ENCODE data around the gene SLC24A4. TPM values are rescaled to one million over a fixed set of nuclear protein-coding genes. Genes with fewer than 3 reads are reported as not detected.

SLC24A4 gene
- total and polyA plus RNA-seq, 12 donors, result 0.08 to 0.74 (median 0.24) TPM

- WGBS, 2 donors, result 49 to 53% methylated on average over 3 of the region's 3 CpGs
- Histone ChIP-seq H3K27me3 (peaks cover 0 to 10% (median 0%) of the 10 kb centered on the region in 7 donors), H3K4me3 (no peak overlapping the region), H3K4me1 (peaks cover 0 to 7% (median 0%) of the 10 kb centered on the region in 9 donors), H3K27ac (no peak overlapping the region), H3K9me3 (peaks cover 0 to 6% (median 0%) of the 10 kb centered on the region in 11 donors), H3K36me3 (no peaks in the 10 kb centered on the region)
- no peak for ATAC-seq
- intact Hi-C loops (cut with DNase I), result loop anchor here in 1 of 10 donors (5.0 kb wide), 1 partner anchor 933 kb away; no protein-coding TSS in a partner anchor
- TF ChIP-seq CTCF (IDR thresholded peaks at IDR 0.05), result no peak
- no peak for DNase-seq
Measured at GRCh38 chr14:92430686-92431085, 107.7 kb downstream of the SLC24A4 start.

GRCh38 chr14:92431199-92431725 is 108.3 kb downstream of the SLC24A4 start:
- no peak for TF ChIP-seq CTCF (IDR thresholded peaks at IDR 0.05)
- Histone ChIP-seq H3K27ac (no peak overlapping the region), H3K4me1 (peaks cover 0 to 5% (median 0%) of the 10 kb centered on the region in 9 donors), H3K36me3 (no peaks in the 10 kb centered on the region), H3K4me3 (no peak overlapping the region), H3K27me3 (peaks cover 0 to 10% (median 0%) of the 10 kb centered on the region in 7 donors), H3K9me3 (peaks cover 0 to 6% (median 0%) of the 10 kb centered on the region in 11 donors)
- ATAC-seq (peak in 1 of 8 donors; percentile 10), DNase-seq (no peak)
- intact Hi-C loops (cut with DNase I), result loop anchor here in 1 of 10 donors (5.0 kb wide), 1 partner anchor 934 kb away; no protein-coding TSS in a partner anchor
- WGBS, 2 donors, result 72% methylated on average over 11 of the region's 11 CpGs

GRCh38 chr14:92433407-92433806 is 110.4 kb downstream of the SLC24A4 start:
- peaks cover 0 to 6% (median 0%) of the 10 kb centered on the region in 11 donors for H3K9me3 ChIP-seq
- no peak for DNase-seq
- H3K27ac ChIP-seq, result no peak overlapping the region
- 97% methylated on average over 2 of the region's 2 CpGs for WGBS, 2 donors
- intact Hi-C loops (cut with DNase I), result loop anchor here in 1 of 10 donors (5.0 kb wide), 1 partner anchor 936 kb away; no protein-coding TSS in a partner anchor
- TF ChIP-seq CTCF (IDR thresholded peaks at IDR 0.05), result no peak
- no peaks in the 10 kb centered on the region for H3K4me1 ChIP-seq
- H3K4me3 ChIP-seq, result no peak overlapping the region
- no peak for ATAC-seq
- no peaks in the 10 kb centered on the region for H3K36me3 ChIP-seq
- H3K27me3 ChIP-seq, result peaks cover 0 to 10% (median 0%) of the 10 kb centered on the region in 7 donors

GRCh38 chr14:92435154-92435553 is 112.2 kb downstream of the SLC24A4 start:
- peaks cover 0 to 6% (median 0%) of the 10 kb centered on the region in 11 donors for H3K9me3 ChIP-seq
- H3K4me1 ChIP-seq, result peaks cover 0 to 10% (median 8%) of the 10 kb centered on the region in 9 donors
- no peak for DNase-seq
- no peak for ATAC-seq
- H3K27ac ChIP-seq, result no peak overlapping the region
- TF ChIP-seq CTCF (IDR thresholded peaks at IDR 0.05), result no peak
- intact Hi-C loops (cut with DNase I), result no loop called here
- peaks cover 0 to 10% (median 0%) of the 10 kb centered on the region in 7 donors for H3K27me3 ChIP-seq
- no peak overlapping the region for H3K4me3 ChIP-seq
- no peaks in the 10 kb centered on the region for H3K36me3 ChIP-seq

Measured in heart right ventricle (tissue), 16 donors.